ENCODE data around the gene TOMM40L.
"Not testable (repeated sequence)": the region's sequence is repeated elsewhere in the genome, so short reads cannot be mapped to it uniquely, and the experiment has no call there.

The TOMM40L gene

DNA sequence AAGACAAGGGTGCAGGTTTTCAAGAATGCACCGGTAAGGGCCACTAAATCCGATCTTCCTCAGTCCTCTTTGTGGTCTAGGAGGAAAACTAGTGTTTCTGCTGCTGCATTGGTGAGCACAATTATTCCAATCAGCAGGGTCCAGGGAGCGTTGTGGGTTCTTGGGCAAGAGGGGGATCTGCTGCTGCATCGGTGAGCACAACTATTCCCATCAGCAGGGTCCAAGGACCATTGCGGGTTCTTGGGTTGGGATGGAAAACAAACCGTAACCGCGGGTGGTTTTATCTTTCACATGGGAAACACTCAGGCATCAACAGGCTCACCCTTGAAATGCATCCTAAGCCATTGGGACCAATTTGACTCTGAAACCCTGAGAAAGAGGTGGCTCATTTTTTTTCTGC is 25.7 kb downstream of the TOMM40L start:
- DNase-seq (ENCODE audit: low read depth in 2 of 3, low spot score in 1 of 3): no peak

DNA sequence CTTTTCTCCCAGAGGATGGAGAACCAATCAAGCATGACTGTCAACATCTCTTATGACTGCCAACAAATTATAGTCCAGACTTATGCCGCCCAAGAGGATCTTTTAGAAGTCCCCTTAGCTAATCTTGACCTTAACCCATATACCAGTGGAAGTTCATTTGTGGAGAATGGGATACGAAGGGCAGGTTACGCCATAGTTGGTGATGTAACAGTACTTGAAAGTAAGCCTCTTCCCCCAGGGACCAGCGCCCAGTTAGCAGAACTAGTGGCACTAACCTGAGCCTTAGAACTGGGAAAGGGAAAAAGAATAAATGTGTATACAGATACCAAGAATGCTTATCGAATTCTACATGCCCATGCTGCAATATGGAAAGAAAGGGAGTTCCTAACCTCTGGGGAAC is 29.4 kb downstream of the TOMM40L start:
- not testable (repeated sequence) for DNase-seq (ENCODE audit: low read depth in 2 of 3, low spot score in 1 of 3)

DNA sequence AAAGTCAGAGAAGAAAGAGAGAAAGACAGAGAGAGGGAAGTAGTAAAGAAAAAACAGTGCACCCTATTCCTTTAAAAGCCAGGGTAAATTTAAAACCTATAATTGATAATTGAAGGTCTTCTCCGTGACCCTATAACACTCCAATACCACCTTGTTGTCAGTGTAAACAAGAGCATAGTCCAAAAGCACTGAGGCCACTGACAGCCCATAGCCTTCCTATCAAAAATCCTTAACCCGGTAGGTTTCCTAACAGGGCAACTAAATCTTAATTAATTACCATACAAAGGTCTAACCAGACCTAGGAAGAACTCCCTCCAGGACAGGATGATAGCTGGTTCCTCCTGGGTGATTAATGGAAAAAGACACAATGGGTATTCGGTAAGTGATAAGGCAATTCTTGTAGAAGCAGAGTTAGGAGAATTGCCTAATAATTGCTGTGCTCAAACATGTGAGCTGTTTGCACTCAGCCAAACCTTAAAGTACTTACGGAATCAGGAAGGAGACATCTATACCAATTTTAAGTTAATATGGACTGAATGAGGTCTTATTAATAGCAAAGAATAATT is 30.2 kb downstream of the TOMM40L start:
- not testable (repeated sequence) for DNase-seq (ENCODE audit: low read depth in 2 of 3, low spot score in 1 of 3)

DNA sequence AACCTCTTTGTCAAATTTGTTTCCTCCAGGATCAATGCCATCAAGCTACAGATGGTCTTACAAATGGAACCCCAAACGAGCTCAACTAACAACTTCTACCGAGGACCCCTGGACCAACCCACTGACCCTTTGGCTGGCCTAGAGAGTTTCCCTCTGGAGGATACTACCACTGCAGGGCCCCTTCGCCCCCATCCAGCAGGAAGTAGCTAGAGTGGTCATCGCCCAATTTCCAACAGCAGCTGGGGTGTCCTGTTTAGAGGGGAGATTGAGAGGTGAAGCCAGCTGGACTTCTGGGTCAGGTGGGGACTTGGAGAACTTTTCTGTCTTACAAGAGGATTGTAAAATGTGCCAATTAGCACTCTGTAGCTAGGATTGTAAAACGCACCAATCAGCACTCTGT is 31.2 kb downstream of the TOMM40L start:
- not testable (repeated sequence) for DNase-seq (ENCODE audit: low read depth in 2 of 3, low spot score in 1 of 3)

DNA sequence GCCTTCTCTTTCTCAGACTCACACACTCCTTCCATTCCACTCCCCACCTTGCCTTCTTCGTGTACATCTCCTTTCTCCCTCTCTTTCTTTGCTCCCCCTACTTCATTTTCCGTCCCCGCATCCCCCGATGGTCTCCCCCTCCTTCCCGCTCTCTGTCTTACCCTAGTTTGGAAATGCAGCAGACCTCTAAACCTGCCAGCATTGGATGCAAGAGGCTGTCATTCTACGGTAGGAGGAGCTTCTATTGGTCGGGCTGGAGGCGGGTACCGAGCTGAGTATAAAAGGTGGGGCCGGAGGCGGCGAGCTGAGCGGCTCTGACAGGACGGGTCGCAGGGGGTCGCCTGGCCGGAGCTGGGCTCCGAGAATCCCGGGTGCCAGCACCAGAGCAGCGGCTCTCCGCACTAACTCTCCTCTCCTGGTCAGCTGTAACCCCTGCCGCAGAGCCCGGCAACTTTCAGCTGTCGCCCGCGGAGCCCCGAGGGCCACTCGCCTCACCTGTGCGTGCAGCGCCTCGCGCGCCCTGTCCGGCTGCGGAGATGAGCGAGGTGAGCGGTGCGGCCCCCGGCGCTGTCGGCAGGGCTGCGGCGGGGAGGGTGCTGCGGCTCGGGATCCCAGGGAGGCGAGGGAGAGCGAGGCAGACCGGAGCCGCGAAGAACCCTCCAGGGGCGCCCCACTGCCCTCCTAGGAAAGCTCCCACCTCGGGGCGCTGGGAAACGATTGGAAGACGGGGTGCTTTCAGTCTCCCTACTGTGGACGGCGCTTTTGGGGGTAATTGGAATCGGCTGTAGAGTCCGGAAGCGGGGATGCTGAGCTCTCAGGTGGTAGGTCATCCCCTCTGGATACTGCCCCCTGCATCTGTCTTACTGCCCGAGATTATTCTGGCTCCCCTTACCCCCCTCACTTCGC is 32.8 kb downstream of the TOMM40L start, which contains the start of gene PCP4L1:
Gene PCP4L1 (plus strand): TSS at position 307 of the 906 bp plus-strand sequence. CDS start 230 bp downstream, at position 537.
- peak; percentile 15 to 21 (median 15) for DNase-seq (ENCODE audit: low read depth in 2 of 3, low spot score in 1 of 3)

DNA sequence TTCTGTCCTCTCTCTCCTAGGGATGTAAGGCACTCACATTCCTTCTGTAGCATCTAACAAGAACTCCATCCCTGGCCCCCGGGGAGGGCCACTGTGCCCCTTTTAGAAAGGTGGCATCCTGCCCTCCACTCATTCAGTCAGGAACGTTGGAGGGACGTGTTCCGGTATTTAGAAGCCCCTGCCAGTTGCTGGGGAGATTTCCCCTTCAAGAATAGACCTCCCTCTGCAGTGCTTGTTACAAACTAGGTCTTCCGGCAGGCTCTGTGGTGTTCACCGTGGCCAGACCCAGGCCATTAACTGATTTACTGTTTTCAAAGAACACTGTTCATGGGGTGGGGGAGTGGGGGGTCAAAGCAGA is 33.5 kb downstream of the TOMM40L start:
- DNase-seq (ENCODE audit: low read depth in 2 of 3, low spot score in 1 of 3): no peak

DNA sequence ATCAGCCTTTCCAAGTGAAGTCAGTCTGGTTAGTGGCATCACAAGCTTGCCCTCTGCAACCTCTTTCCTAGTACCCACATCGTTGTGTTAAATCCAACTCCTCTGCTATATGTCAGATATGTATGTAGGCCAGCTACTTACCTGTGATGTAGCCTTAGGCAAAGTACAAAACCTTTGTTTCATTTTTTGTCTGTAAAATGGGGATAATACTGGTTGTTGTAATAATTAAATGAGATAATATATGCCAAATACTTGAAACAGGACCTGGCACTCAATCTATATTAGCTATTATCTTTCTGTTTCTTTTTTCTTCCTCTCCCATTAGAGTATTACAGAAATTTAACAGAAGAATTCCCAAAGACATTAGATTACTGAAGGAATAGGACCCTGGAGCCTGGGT is 33.9 kb downstream of the TOMM40L start:
- DNase-seq (ENCODE audit: low read depth in 2 of 3, low spot score in 1 of 3): no peak

DNA sequence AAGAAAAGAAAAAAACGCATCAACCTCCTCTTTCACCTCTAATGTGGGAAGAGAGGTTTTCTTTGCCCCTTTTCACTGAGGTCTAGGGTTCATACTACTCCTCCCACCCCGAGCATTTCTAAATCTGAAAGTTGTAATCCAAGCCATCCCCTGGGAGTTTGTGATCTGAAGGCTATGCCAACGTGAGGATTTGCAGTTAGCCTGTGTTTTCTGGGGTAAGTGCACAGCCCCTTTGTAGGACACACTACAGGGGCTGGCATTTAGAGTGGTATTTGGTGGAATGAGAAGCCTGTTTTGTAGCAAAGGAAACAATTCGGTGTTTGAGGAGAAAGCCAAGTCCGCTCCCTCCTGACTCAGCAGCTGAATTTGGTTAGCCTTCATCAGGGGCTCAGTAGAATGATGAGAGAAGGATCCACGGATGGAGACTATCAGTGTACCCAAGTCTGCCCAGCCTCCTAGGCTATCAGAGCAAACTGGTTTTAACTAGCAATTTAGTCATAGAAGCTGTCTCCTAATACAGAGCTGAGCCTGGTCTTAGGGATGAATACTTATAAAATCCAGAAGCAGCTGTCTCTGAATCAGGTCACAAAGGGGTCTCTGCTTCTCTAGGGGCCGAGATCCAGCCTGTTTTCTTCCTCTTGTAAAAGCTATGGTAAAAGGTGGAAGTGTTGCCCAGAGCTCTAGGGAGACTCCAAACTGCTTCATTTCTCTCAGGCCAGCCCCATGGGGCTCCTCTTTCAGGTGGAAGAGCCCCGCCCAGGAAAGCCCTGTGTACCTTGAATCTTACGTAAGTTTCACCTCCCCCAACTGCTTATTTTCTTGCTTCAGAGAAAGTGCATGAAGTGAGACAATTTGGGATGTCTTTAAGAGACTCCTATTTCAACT is 34.8 kb downstream of the TOMM40L start:
- no peak for DNase-seq (ENCODE audit: low read depth in 2 of 3, low spot score in 1 of 3)

DNA sequence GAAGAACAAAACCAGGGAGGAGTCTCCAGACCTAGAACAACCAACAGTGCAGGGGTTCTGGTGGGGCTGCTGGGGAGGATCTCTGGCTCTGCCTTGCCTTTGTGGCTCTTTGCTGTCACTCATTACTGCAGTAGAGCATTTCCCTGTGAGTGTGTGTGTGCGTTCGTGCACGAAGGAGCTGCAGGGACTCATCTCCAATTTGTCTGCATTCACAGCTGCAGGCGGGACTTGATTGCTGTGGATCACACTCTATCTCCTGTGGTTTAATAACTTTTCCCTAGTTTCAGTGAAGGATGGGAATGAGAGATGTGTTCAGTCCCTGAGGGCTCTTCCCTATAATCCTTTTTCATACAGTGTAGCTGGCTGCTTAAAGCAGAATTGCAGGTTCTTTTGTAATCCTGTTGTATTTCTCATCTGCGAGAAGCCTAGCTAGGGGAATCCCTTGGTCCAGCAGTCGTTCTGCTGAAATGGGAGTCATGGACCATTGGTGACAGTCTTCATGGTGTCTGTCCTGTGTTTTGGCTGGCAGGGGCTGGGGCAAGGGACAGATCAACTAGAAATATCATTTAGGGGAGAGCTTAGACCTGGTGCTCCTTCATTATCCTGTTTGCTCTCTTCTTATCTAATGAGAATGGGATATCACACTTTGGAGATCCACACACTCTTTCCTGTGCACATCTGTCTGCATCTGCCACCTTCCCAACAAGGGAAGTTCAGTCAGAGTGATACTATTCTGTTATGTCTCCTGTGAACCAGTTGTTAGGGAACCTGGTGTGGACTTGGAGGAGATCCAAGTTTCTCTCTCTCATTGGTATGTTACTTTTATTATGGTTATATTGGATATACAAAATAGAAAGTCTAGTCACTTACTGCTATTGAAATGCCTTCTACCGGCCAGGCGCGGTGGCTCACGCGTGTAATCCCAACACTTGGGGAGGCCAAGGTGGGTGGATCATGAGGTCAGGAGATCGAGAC is 35.7 kb downstream of the TOMM40L start:
- no peak for DNase-seq (ENCODE audit: low read depth in 2 of 3, low spot score in 1 of 3)

DNA sequence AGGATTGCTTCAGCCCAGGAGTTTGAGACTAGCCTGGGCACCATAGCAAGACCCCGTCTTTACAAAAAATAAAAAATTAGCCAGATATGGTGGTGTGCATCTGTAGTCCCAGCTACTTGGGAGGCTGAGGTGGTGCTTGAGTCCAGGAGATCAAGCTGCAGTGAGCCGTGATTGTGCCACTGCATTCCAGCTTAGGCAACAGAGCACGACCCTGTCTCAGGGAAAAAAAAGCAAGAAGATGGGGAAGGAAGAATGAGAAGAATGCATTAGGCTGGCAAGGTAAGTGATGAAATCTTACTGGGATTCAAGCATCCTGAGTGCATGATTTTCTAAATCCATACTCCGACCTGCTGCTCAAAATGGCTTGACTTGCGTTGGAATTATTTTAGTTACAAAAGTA is 39.4 kb downstream of the TOMM40L start:
- DNase-seq (ENCODE audit: low read depth in 2 of 3, low spot score in 1 of 3): no peak

DNA sequence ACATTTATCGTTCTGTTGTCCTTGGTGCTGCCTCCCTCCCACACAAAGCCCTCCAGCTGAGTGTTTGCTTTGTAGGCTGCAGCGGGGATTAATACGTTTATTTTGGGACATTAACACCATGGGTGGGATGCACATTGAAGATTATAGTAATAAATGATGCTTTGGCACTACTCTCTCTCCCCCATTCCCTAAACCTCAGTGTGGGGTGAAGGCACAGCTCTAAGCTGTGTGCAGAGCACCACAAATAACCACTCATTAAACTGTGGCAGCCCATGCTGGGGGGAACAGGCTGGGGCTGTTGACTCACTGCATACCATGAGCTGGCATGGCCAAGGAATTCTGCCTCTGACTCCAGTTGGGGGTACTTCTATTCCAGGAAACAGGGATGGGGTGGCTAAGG is 40.3 kb downstream of the TOMM40L start:
- no peak for DNase-seq (ENCODE audit: low read depth in 2 of 3, low spot score in 1 of 3)

DNA sequence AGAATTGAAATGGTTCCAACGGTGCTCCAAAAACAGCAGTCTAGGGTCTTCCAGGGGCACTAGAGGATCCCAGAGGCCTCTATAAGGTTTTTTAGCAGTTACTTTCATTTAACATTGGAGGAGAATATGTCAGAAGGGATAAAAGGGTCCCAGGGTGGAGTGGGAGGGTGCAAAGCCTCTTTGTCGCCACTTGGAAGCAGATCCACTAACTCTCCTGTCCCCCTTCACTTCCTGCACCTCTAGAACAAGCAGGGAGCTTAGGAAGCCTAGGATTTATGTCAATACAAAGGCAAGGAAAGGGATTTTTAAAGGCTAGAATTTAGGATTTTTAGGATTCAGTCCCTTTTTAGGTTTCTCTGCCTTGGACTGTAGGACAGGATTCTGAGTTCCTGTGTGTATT is 41.0 kb downstream of the TOMM40L start:
- DNase-seq (ENCODE audit: low read depth in 2 of 3, low spot score in 1 of 3): no peak

DNA sequence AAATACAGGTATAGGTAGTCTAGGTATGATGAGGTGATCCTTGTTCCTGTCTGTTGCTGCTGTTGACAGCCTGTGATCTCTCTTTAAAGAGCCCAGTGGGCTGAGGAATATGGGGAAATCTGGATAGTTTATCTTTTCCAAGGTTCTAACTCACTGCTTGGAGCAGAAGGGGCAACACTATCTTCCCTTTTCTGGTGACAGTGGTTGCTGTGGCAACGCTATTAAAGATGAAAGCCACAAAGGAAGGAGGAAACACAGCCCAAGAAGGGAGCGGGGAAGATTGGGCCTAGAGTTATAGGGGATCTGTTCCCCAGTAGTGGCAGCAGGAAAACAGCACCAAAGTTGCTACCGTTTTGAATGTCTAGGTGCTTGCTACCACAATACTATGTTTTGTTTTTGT is 41.5 kb downstream of the TOMM40L start:
- DNase-seq (ENCODE audit: low read depth in 2 of 3, low spot score in 1 of 3): no peak

DNA sequence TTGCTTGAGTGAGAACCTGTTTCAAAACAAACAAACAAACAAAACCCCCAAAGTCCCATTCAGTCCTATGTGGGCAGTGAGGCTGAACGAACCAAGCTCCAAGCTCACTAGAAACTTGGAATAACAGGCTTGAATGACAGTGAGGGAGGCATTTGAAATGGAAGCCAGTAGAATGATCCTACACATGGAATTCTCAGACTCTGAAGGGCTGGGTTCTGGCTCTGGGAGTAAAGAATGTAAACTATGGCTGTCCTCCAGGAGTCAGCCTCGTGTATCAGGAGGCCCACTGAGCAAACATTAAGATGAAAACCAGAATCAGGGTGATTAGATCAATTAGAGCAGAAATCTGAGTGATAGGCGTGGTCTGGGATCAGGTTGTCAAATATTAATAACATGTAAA is 47.5 kb downstream of the TOMM40L start:
- no peak for DNase-seq (ENCODE audit: low read depth in 2 of 3, low spot score in 1 of 3)

DNA sequence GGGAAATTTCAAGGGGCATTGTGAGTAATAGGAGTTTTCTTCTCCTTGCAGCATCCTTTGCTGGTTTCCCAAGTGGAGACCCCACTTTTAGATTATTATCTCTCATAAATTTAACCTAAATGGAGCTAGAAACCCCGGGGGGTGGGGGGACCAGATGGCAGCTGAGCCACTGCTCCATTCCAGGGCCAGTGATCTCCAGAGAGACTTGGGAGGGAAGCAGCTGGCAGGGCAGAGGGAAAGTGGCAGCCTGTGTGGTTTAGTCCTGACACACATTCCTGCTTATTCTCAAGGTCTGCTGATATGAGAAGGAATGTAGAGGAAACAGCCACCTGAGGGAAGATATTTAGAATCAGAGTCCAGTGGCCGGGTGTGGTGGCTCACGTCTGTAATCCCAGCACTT is 49.0 kb downstream of the TOMM40L start:
- no peak for DNase-seq (ENCODE audit: low read depth in 2 of 3, low spot score in 1 of 3)

Data from stimulated activated CD4-positive, alpha-beta T cell treated with anti-CD3 and anti-CD28 coated beads, Interleukin-12 subunit alpha, Interleukin-12 subunit beta, amount 100 ng/mL, for 48 hours (primary cell).